Measurements from ENCODE around the gene IFNGR2. TPM values are rescaled to one million over a fixed set of nuclear protein-coding genes. Genes with fewer than 3 reads are reported as not detected.

Gene IFNGR2
- total and polyA plus RNA-seq, 2 of the 13 experiments (the other 11 are each of a cell fraction or from before 2014, with no cell fraction given), result 61.3 to 117 TPM

GRCh38 chr21:33403786-33404585 is 773 bp downstream of the IFNGR2 start (continued):
- TF ChIP-seq SKIL (CRISPR knock-in tag; IDR thresholded peaks at IDR 0.05; ENCODE audit: borderline replicate concordance), result no peak
- TF ChIP-seq TGIF2 (CRISPR knock-in tag; IDR thresholded peaks at IDR 0.05), result 0 out of 2 replicates have a peak, but pooled peaks have one; percentile 58
- TF ChIP-seq SP140L (CRISPR knock-in tag; IDR thresholded peaks at IDR 0.05; ENCODE audit: borderline replicate concordance), result no peak
- no peak for TF ChIP-seq MED13 (CRISPR knock-in tag; IDR thresholded peaks at IDR 0.05)
- TF ChIP-seq, protein P1, sequence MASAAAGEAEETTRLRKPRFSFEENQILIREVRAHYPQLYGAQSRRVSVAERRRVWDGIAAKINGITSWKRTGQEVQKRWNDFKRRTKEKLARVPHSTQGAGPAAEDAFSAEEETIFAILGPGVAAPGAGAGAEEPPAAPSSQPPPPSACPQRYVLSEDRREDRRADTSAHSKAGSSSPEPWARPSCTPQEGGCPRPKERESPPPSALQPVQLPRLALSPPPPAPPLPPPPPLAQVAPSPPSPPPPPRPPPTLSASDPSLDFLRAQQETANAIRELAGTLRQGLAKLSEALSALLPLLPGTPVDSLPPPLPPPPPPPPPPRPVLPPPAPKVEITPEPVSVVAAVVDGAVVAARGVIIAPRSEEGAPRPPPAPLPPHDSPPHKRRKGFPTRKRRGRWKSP (CRISPR knock-in tag; IDR thresholded peaks at IDR 0.05), result 0 out of 2 replicates have a peak, but pooled peaks have one; percentile 52
- no peak for TF ChIP-seq ZNF432 (CRISPR knock-in tag; IDR thresholded peaks at IDR 0.05; ENCODE audit: borderline replicate concordance)
- peak; percentile 45; the same call in 1 of the 2 replicates for TF ChIP-seq ZFY (CRISPR knock-in tag; IDR thresholded peaks at IDR 0.05)
- no peak for TF ChIP-seq ZMYM4 (CRISPR knock-in tag; IDR thresholded peaks at IDR 0.05)
- TF ChIP-seq, protein P2, sequence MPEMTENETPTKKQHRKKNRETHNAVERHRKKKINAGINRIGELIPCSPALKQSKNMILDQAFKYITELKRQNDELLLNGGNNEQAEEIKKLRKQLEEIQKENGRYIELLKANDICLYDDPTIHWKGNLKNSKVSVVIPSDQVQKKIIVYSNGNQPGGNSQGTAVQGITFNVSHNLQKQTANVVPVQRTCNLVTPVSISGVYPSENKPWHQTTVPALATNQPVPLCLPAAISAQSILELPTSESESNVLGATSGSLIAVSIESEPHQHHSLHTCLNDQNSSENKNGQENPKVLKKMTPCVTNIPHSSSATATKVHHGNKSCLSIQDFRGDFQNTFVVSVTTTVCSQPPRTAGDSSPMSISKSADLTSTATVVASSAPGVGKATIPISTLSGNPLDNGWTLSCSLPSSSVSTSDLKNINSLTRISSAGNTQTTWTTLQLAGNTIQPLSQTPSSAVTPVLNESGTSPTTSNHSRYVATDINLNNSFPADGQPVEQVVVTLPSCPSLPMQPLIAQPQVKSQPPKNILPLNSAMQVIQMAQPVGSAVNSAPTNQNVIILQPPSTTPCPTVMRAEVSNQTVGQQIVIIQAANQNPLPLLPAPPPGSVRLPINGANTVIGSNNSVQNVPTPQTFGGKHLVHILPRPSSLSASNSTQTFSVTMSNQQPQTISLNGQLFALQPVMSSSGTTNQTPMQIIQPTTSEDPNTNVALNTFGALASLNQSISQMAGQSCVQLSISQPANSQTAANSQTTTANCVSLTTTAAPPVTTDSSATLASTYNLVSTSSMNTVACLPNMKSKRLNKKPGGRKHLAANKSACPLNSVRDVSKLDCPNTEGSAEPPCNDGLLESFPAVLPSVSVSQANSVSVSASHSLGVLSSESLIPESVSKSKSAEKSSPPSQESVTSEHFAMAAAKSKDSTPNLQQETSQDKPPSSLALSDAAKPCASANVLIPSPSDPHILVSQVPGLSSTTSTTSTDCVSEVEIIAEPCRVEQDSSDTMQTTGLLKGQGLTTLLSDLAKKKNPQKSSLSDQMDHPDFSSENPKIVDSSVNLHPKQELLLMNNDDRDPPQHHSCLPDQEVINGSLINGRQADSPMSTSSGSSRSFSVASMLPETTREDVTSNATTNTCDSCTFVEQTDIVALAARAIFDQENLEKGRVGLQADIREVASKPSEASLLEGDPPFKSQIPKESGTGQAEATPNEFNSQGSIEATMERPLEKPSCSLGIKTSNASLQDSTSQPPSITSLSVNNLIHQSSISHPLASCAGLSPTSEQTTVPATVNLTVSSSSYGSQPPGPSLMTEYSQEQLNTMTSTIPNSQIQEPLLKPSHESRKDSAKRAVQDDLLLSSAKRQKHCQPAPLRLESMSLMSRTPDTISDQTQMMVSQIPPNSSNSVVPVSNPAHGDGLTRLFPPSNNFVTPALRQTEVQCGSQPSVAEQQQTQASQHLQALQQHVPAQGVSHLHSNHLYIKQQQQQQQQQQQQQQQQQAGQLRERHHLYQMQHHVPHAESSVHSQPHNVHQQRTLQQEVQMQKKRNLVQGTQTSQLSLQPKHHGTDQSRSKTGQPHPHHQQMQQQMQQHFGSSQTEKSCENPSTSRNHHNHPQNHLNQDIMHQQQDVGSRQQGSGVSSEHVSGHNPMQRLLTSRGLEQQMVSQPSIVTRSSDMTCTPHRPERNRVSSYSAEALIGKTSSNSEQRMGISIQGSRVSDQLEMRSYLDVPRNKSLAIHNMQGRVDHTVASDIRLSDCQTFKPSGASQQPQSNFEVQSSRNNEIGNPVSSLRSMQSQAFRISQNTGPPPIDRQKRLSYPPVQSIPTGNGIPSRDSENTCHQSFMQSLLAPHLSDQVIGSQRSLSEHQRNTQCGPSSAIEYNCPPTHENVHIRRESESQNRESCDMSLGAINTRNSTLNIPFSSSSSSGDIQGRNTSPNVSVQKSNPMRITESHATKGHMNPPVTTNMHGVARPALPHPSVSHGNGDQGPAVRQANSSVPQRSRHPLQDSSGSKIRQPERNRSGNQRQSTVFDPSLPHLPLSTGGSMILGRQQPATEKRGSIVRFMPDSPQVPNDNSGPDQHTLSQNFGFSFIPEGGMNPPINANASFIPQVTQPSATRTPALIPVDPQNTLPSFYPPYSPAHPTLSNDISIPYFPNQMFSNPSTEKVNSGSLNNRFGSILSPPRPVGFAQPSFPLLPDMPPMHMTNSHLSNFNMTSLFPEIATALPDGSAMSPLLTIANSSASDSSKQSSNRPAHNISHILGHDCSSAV (CRISPR knock-in tag; IDR thresholded peaks at IDR 0.05; ENCODE audit: borderline replicate concordance), result no peak
- 0 out of 2 replicates have a peak, but pooled peaks have one; percentile 22 for TF ChIP-seq ZFP82 (CRISPR knock-in tag; IDR thresholded peaks at IDR 0.05; ENCODE audit: borderline replicate concordance)
- TF ChIP-seq SPEN (CRISPR knock-in tag; IDR thresholded peaks at IDR 0.05; ENCODE audit: low read depth), result no peak; the same call in 1 of the 2 replicates
- TF ChIP-seq NAIF1 (CRISPR knock-in tag; IDR thresholded peaks at IDR 0.05; ENCODE audit: borderline replicate concordance), result no peak
- no peak for TF ChIP-seq RELA (CRISPR knock-in tag; IDR thresholded peaks at IDR 0.05)
- no peak for TF ChIP-seq TEF (CRISPR knock-in tag; IDR thresholded peaks at IDR 0.05)
- TF ChIP-seq, protein P3, sequence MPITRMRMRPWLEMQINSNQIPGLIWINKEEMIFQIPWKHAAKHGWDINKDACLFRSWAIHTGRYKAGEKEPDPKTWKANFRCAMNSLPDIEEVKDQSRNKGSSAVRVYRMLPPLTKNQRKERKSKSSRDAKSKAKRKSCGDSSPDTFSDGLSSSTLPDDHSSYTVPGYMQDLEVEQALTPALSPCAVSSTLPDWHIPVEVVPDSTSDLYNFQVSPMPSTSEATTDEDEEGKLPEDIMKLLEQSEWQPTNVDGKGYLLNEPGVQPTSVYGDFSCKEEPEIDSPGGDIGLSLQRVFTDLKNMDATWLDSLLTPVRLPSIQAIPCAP (CRISPR knock-in tag; IDR thresholded peaks at IDR 0.05; ENCODE audit: low read depth), result no peak

Data from HepG2 (cell line).